Measurements from ENCODE around the gene TSHZ2.

DNA sequence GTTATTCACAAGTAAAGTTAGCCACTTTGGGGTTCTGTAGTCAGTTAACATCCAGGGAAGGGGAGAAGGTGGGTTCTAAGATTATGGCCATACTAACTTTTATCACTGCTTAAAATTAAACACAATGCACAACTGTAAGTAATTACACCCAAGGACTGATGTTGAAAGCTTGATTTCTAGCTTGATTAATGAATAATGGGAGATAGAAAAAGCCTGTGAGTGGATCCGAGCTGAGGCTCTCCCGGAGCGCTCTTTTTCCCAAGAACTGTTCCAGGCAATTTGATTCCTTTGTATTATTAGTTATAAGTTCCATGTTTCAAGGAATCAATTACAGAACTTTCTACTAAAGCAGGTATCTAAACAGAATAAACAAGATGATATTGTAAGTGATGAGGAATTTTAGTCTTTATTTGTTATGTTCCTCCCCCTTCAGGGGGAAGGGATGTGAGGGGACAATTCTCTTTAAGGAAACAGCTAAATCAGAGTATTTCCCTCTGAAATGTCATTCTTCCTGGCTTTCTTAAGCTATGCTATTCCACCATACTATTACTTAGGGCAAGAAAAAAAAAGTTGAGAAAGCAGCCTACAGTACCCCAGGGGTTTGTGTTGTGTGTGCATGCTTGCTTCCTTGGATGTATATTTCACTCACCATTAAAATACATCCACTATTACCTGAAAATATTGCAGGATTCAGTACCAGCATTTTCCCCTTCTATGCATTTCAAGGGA, 3.8 kb downstream of the TSHZ2 start:
- TF ChIP-seq SIN3A (IDR thresholded peaks at IDR 0.05; ENCODE audit: borderline replicate concordance, insufficient read depth, low read length), result no peak
- no peak for TF ChIP-seq POLR2AphosphoS5 (IDR thresholded peaks at IDR 0.05; ENCODE audit: low read depth, low read length)
- TF ChIP-seq REST (IDR thresholded peaks at IDR 0.05; ENCODE audit: insufficient read depth in 1 of 2, low read depth in 2 of 2, low read length in 2 of 2), result no peak

Data from PFSK-1 (cell line).